Osteoblast (primary cell): ENCODE results near the gene TNS3. TPM values are rescaled to one million over a fixed set of nuclear protein-coding genes. Genes with fewer than 3 reads are reported as not detected.

Experiments
- DNase-seq: peaks from one replicate; pipeline ENCODE4 v3.0.0; 2011; ENCODE audit warnings: low spot score, mixed read lengths; ENCODE audit not compliant: insufficient read length; ENCODE audit errors: missing footprints
- H2AFZ ChIP-seq: 2 replicates; pipeline ENCODE4 v1.6.0; 2011; ENCODE audit warnings: mild to moderate bottlenecking, low read length
- H3K27ac ChIP-seq: 2 replicates; pipeline ENCODE4 v1.5.1; 2011; ENCODE audit warnings: mild to moderate bottlenecking, low read depth, low read length, moderate library complexity
- H3K27me3 ChIP-seq: 2 replicates; pipeline ENCODE4 v1.6.0; 2012; ENCODE audit warnings: mild to moderate bottlenecking, control low read depth, inconsistent platforms, low read length, moderate library complexity; ENCODE audit not compliant: insufficient read depth
- H3K36me3 ChIP-seq: 2 replicates; pipeline ENCODE4 v1.5.1; 2011; ENCODE audit warnings: mild to moderate bottlenecking, low read length, control low read depth, moderate library complexity; ENCODE audit not compliant: insufficient read depth
- H3K4me1 ChIP-seq: 2 replicates; pipeline ENCODE4 v1.5.1; 2011; ENCODE audit warnings: mild to moderate bottlenecking, low read length, control low read depth, moderate library complexity; ENCODE audit not compliant: insufficient read depth
- H3K4me2 ChIP-seq: 2 replicates; pipeline ENCODE4 v1.6.0; 2011; ENCODE audit warnings: mild to moderate bottlenecking, low read length; ENCODE audit not compliant: insufficient read depth
- H3K4me3 ChIP-seq: fragments of 200-600 bp; sonication (generic); 3 replicates; pipeline ENCODE4 v1.5.1; 2012; ENCODE audit warnings: mild to moderate bottlenecking, low read length, inconsistent platforms; ENCODE audit not compliant: insufficient read depth
- H3K79me2 ChIP-seq: 2 replicates; pipeline ENCODE4 v1.6.0; 2012; ENCODE audit warnings: mild to moderate bottlenecking, low read length, control low read depth, inconsistent platforms; ENCODE audit not compliant: insufficient read depth
- H3K9me3 ChIP-seq: 2 replicates; pipeline ENCODE4 v1.5.1; 2011; ENCODE audit warnings: low read depth, low read length, control low read depth
- H4K20me1 ChIP-seq: 2 replicates; pipeline ENCODE4 v1.6.0; 2012; ENCODE audit warnings: mild to moderate bottlenecking, low read length, control low read depth; ENCODE audit not compliant: insufficient read depth
- CTCF ChIP-seq: IDR thresholded peaks from 2 replicates; pipeline ENCODE4 v1.5.1; 2011; ENCODE audit warnings: mild to moderate bottlenecking, low read depth, low read length, moderate library complexity; ENCODE audit errors: extremely low read depth
- total RNA-seq: library from RNA; depleted of rRNA; stranded (reverse); fragments of >200 nt; gene quantifications from 2 replicates; pipeline ENCODE4 v1.2.3, GENCODE V29; 2012

The TNS3 gene
- total RNA-seq, 1 donor, result 67.3 TPM

GRCh38 chr7:47244692-47245091, 337.2 kb downstream of the TNS3 start:
- Histone ChIP-seq H3K27ac (no peak overlapping the region), H3K4me2 (no peak overlapping the region), H3K4me3 (no peak overlapping the region), H4K20me1 (no peaks in the 10 kb centered on the region), H3K4me1 (no peaks in the 10 kb centered on the region), H3K27me3 (no peaks in the 10 kb centered on the region), H3K9me3 (no peaks in the 10 kb centered on the region), H2AFZ (no peak overlapping the region), H3K36me3 (no peaks in the 10 kb centered on the region), H3K79me2 (no peaks in the 10 kb centered on the region)
- no peak for TF ChIP-seq CTCF
- DNase-seq, result no peak

GRCh38 chr7:47241112-47242065, 340.5 kb downstream of the TNS3 start:
- H3K4me3 ChIP-seq, result no peak overlapping the region
- H3K9me3 ChIP-seq, result no peaks in the 10 kb centered on the region
- no peak overlapping the region for H2AFZ ChIP-seq
- no peak for TF ChIP-seq CTCF
- H3K27me3 ChIP-seq, result peaks cover 4% of the 10 kb centered on the region
- no peak overlapping the region for H3K27ac ChIP-seq
- DNase-seq, result no peak
- no peak overlapping the region for H3K4me2 ChIP-seq
- H3K79me2 ChIP-seq, result no peaks in the 10 kb centered on the region
- H4K20me1 ChIP-seq, result no peaks in the 10 kb centered on the region
- no peaks in the 10 kb centered on the region for H3K36me3 ChIP-seq
- no peaks in the 10 kb centered on the region for H3K4me1 ChIP-seq

- Histone ChIP-seq H3K4me2 (no peak overlapping the region), H3K79me2 (no peaks in the 10 kb centered on the region), H3K4me1 (no peaks in the 10 kb centered on the region), H3K27ac (no peak overlapping the region), H3K4me3 (no peak overlapping the region), H2AFZ (no peak overlapping the region), H3K36me3 (no peaks in the 10 kb centered on the region), H3K27me3 (peaks cover 4% of the 10 kb centered on the region), H3K9me3 (no peaks in the 10 kb centered on the region), H4K20me1 (no peaks in the 10 kb centered on the region)
- no peak for TF ChIP-seq CTCF
- no peak for DNase-seq
Observed at GRCh38 chr7:47239931-47240421, 341.9 kb downstream of the TNS3 start.

- no peak overlapping the region for H2AFZ ChIP-seq
- no peaks in the 10 kb centered on the region for H3K36me3 ChIP-seq
- no peak overlapping the region for H3K27ac ChIP-seq
- no peaks in the 10 kb centered on the region for H4K20me1 ChIP-seq
- H3K4me1 ChIP-seq, result no peaks in the 10 kb centered on the region
- no peak overlapping the region for H3K4me2 ChIP-seq
- H3K9me3 ChIP-seq, result no peaks in the 10 kb centered on the region
- no peaks in the 10 kb centered on the region for H3K79me2 ChIP-seq
- no peak for DNase-seq
- TF ChIP-seq CTCF, result no peak
- H3K4me3 ChIP-seq, result no peak overlapping the region
- peaks cover 9% of the 10 kb centered on the region for H3K27me3 ChIP-seq
Observed at GRCh38 chr7:47239034-47239433, 342.9 kb downstream of the TNS3 start.
